Fibroblast of skin of scalp (primary cell): ENCODE results near the gene PEX10.
"Not testable (repeated sequence)": the region's sequence is repeated elsewhere in the genome, so short reads cannot be mapped to it uniquely, and the experiment has no call there.

ENCODE experiments used
- DNase-seq: peaks from one replicate; pipeline ENCODE4 v3.0.0-alpha.2; 2013

PEX10 gene

GRCh38 chr1:2443277-2444137 lies 31.1 kb upstream of the PEX10 start:
- no peak for DNase-seq

GRCh38 chr1:2442661-2443060 lies 30.3 kb upstream of the PEX10 start:
- DNase-seq = no peak

- DNase-seq = no peak
These were observed 29.4 kb upstream of the PEX10 start for GRCh38 chr1:2441746-2442145.

- not testable (repeated sequence) for DNase-seq
These were observed 28.0 kb upstream of the PEX10 start for GRCh38 chr1:2440346-2440745.

- DNase-seq = no peak
These were observed 27.0 kb upstream of the PEX10 start for GRCh38 chr1:2439369-2439768.

- no peak for DNase-seq
These were observed 26.3 kb upstream of the PEX10 start for GRCh38 chr1:2438641-2439040.

DNA sequence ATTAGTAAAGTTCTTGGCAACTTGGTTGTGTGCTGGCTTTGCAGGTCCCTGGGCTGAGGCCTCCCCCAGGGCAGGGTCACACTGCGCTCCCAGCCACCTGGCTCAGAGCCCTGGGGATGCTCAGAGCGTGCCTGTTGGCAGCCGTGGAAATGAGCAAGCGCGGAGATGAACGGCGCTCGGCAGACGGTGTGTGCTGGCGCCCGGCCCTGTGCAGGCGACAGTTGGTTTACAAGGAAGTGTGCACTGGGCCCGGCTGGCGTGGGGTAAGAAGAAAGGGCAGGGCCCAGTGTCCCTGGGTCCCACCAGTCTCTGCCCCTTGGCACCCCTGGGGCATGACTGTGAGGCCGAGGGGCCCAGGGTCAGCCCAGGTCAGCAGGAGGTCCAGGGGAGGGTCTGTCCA lies 25.7 kb upstream of the PEX10 start:
- no peak for DNase-seq

- no peak for DNase-seq
These were observed 25.3 kb upstream of the PEX10 start for GRCh38 chr1:2437617-2438016.

DNA sequence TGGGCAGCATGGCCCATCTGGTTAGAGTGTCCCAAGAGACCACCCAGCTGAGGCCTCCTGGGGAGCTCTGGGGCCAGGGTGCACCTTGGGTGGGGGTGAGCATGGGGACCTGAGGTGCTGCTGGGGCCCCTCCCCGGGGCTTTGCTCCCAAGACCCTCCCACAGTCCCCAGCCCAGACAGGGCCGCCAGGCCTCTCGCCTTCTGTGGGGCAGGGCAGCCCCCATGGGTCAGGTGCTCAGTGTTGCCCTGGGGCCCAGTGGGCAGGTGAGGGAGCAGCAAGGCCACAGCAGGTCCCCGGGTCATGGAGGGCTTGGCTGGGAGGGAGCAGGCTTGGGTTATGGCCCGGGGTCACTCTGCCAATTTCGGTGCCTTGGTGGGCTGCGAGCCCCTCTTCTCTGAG lies 24.5 kb upstream of the PEX10 start:
- no peak for DNase-seq

DNA sequence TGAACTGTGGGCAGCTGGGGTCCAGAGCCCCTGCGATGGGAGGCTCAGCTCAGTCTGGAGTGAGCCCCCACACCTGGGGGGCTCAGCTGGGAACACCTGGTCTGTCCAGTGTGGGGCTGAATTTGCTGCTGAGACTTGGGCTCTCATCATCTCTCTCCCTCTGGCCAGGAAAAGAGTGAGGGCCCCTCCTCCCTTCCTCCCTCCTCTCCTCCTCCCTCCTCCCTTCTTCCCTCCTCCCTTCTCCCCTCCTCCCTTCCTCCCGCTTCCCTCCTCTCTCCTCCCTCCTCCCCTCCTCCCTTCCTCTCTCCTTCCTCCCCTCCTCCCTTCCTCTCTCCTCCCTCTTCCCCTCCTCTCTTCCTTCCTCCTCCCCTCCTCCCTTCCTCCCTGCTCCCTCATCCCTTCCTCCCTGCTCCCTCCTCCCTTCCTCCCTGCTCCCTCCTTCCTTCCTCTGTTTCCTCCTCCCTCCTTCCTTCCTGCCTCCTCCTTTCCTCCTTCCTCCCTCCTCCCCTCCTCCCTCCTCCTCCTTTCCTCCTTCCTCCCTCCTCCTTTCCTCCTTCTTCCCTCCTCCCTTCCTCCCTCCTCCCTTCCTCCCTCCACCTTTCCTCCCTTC lies 23.5 kb upstream of the PEX10 start:
- DNase-seq = no peak

- no peak for DNase-seq
These were observed 22.7 kb upstream of the PEX10 start for GRCh38 chr1:2435091-2435490.

- no peak for DNase-seq
These were observed 21.7 kb upstream of the PEX10 start for GRCh38 chr1:2433936-2434655.

GRCh38 chr1:2433196-2433595 lies 20.8 kb upstream of the PEX10 start:
- DNase-seq = no peak

DNA sequence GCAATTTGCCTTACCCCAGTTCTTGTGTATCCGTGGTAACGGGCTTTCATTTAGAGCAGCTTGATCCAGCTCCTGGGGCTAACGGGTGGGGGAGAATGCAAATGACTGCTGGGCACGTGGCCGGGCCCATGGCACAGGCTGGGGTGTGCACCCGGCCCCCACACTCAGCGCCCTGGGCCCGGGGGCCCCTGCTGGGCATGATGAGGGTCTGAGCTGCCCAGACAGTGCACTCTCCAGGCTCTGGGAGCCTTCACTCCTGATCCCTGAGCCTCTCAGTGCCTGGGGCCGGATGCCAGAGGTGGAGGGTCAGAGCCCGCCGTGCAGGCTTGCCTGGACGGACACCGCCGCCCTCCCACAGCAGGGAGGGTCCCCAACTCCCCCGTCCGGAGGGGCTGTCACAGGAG lies 20.1 kb upstream of the PEX10 start:
- no peak for DNase-seq

DNA sequence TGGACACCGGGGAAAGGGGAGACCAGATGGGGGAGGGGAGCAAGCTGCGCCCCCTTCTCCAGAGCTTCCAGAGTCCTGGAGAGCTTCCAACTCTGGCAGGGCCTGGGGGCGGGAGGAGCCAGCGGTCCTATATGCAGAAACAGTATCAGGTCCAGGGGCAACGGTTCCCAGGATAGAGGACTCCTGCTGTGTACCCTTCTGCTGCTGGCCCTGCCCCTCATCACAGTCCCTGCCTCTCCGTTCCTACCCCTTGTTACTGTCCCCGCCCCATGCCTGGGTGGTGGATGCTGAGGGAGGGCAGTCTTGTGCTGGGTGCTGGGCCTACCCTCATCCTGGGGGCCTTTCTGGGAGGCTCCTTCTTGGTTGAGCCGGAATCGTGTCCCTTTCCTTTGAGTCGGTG lies 19.2 kb upstream of the PEX10 start:
- DNase-seq = no peak

- DNase-seq = no peak
These were observed 18.7 kb upstream of the PEX10 start for GRCh38 chr1:2431103-2431502.

- no peak for DNase-seq
These were observed 18.2 kb upstream of the PEX10 start for GRCh38 chr1:2430592-2430973.

DNA sequence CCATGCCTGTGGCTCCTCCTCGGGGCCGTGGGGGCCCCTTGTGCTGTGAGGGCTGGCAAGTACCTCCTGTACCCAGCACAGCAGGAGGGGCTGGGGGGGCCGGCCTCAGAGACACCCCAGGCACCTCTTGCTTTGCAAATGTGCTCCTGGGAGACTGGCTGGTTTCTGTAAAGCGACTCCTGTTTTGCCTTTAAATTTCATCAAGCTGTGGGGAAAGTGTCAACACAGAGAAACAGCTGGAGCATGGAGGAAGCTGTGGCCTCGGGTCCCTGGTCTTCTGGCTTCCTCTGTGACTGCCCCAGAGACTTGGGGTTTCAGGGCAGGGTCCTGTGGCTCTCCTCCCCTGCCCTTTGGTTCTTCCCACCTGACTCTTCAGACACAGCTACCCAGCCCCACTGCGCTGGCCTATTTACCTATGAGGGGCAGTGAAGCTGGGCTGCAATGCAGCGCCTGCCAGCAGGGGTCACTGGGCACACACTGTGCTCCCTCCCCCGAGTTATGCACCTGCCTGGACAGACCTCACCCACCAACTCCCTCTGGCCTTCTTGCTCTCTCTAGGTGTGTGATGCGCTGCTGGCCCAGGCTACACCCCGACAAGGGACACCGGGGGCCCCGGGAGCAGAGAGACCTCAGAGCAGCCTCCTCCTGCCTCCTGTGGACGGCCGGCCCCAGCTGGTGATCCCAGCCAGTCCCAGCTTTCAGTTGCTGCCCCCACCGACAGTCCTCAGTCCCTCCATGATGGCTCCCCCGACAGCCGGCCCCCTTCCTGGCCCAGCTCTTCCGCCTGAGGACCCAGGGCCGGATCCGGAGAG lies 17.6 kb upstream of the PEX10 start:
- DNase-seq = no peak

GRCh38 chr1:2428490-2428889 lies 16.1 kb upstream of the PEX10 start:
- DNase-seq = no peak

- DNase-seq = no peak
These were observed 15.6 kb upstream of the PEX10 start for GRCh38 chr1:2427976-2428375.

GRCh38 chr1:2427051-2427450 lies 14.7 kb upstream of the PEX10 start:
- no peak for DNase-seq

GRCh38 chr1:2426540-2426939 lies 14.2 kb upstream of the PEX10 start:
- DNase-seq = no peak

DNA sequence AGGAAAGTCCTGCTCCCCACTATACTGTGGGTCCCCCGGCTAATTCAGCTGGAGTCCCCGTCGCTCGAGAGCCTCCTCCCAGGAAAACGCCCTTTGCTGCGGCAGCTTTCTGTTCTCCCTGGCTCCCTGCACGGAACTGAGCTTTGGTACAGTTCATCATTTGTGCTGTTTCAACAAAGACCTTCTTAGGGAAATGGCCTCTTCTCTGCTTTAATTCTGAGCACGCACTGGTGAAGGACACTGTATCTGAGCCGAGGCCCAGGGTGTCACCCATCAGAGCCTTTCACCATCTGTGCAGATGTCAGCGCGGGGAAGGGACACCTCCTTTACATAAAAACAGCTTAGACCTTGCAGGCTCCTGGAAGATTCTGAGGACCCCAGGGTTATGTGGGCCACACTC lies 13.5 kb upstream of the PEX10 start:
- no peak for DNase-seq
